Skeletal muscle satellite cell (primary cell): ENCODE measurements around the gene ITGA11.

Source experiments
- H3K27me3 ChIP-seq: 2 replicates; pipeline ENCODE4 v1.7.0; 2013; ENCODE audit warnings: low read length; ENCODE audit not compliant: control insufficient read depth, insufficient read depth
- H3K36me3 ChIP-seq: 2 replicates; pipeline ENCODE4 v1.7.0; 2013; ENCODE audit warnings: mild to moderate bottlenecking, control low read depth, low read length; ENCODE audit not compliant: insufficient read depth
- H3K4me1 ChIP-seq: 2 replicates; pipeline ENCODE4 v1.7.0; 2013; ENCODE audit warnings: low read length; ENCODE audit not compliant: control insufficient read depth, insufficient read depth
- H3K4me2 ChIP-seq: 2 replicates; pipeline ENCODE4 v1.7.0; 2013; ENCODE audit warnings: mild to moderate bottlenecking, low read length
- H3K4me3 ChIP-seq: 2 replicates; pipeline ENCODE4 v1.7.0; 2013; ENCODE audit warnings: low read length
- H3K9ac ChIP-seq: 2 replicates; pipeline ENCODE4 v1.7.0; 2013; ENCODE audit warnings: mild to moderate bottlenecking, low read depth, low read length, moderate library complexity
- H3K9me3 ChIP-seq: replicated peaks from 2 replicates; pipeline ENCODE4 v1.7.0; 2013; ENCODE audit warnings: mild to moderate bottlenecking, control low read depth, low read length

ITGA11 gene

DNA sequence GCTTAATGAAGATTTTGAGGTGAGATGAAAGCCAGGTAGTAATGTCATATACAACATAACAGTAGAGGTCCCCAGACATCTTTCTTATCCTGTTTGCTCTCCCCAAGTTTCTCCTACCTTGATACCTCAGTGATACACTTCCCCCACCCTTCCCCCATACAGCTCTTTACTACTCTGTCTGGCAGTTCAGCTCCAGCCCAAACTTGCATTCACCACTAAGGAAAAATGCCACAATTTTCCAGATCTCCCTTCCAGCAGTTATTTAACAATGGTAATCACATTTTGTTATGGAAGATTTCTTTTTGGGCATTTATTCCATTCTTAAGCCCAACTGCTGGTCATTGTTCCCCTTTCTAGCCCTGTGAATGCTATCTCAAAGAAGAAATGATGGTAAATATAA lies 34.9 kb upstream of the ITGA11 start:
- H3K4me1 ChIP-seq = peaks cover 19% of the 10 kb centered on the region
- H3K4me3 ChIP-seq = no peak overlapping the region
- no peaks in the 10 kb centered on the region for H3K9me3 ChIP-seq
- H3K27me3 ChIP-seq = peaks cover 27% of the 10 kb centered on the region
- no peak overlapping the region for H3K9ac ChIP-seq
- H3K36me3 ChIP-seq = no peaks in the 10 kb centered on the region
- H3K4me2 ChIP-seq = no peak overlapping the region

DNA sequence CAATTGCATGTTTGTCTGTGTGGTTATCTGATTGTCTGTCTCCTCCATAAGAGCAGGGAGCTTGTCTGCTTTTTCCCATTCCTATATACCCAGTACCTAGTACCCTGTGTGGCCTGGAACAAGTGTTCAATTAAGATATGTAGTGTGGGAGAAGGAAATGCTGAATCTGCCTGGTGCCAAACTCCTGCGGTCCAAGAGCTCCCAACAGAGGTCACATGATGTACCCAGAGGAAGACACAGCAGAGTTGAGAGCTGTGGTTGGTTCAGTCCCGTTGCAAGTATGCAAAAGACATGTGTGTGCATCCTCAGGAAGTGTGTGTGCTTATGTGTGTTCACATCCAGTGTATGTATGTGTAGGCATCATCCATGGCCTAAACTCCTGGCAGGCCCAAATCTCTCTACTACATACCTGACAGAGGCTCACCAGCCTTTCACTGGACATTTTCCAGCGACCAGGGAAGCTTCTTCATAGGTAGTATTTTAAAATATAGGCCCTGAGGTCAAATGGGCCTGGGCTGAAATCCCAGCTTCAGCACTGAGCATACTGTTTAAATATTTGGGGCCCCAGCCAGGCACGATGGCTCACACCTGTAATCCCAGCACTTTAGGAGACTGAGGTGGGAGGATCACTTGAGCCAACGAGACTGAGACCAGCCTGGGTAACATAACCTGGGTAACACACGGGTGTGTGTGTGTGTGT lies 34.0 kb upstream of the ITGA11 start:
- H3K9ac ChIP-seq = no peak overlapping the region
- H3K9me3 ChIP-seq = no peaks in the 10 kb centered on the region
- H3K4me3 ChIP-seq = no peak overlapping the region
- H3K4me2 ChIP-seq = no peak overlapping the region
- peaks cover 19% of the 10 kb centered on the region for H3K4me1 ChIP-seq
- no peaks in the 10 kb centered on the region for H3K36me3 ChIP-seq
- H3K27me3 ChIP-seq = peaks cover 27% of the 10 kb centered on the region

DNA sequence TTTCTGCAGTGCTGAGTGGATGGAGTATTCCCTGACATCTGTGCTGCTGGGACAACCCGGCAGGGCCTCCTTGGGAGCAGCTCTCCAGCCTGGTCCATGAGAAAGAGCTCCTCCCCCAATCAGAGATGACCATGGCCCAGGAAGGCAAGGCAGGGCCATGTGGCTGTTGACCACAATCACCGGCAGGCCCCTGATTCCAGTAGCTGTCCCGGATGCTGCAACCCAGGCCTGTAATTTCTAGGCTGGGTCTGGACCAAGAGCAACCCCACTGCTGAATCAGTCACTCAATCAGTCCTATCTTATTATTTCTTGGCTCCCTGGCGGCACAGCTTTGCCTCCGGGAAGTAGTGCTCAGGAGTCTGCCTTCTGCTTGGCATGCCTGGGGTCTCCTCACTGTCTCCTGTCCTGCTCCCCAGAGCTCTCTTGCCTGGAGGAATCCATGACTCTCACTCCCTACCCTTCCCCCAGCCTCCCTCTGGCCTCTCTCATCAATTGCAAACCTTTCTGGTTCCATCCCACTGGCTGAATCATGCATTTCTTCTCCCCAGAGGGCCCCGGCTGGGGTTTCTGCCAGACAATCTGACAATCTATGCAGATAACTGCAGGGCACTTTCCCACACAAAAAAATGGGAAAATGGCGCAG lies 32.6 kb upstream of the ITGA11 start:
- no peaks in the 10 kb centered on the region for H3K9me3 ChIP-seq
- peaks cover 10% of the 10 kb centered on the region for H3K4me1 ChIP-seq
- no peak overlapping the region for H3K4me3 ChIP-seq
- no peaks in the 10 kb centered on the region for H3K36me3 ChIP-seq
- no peak overlapping the region for H3K4me2 ChIP-seq
- H3K9ac ChIP-seq = no peak overlapping the region
- H3K27me3 ChIP-seq = peaks cover 34% of the 10 kb centered on the region

DNA sequence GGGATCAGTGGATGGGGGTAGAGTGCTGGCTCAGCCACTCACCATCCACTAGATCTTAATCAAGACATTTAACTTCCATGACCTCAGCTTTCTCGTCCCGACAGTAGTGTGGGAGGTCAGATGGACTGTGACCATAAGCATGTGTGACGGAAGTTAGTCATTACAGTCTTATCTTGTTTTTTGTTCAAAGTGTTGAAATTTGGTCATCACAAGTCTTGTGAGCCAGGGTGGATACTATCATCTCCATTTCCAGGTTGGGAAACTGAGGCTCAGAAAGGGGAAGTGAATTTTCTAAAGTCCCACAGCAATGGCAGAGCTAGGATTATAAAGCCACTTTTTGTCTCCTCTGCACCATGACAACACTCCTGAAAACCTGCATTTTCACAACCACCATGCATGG lies 32.0 kb upstream of the ITGA11 start:
- Histone ChIP-seq H3K27me3 (peaks cover 37% of the 10 kb centered on the region), H3K4me3 (no peak overlapping the region), H3K4me1 (peaks cover 5% of the 10 kb centered on the region), H3K9me3 (no peaks in the 10 kb centered on the region), H3K4me2 (no peak overlapping the region), H3K9ac (no peak overlapping the region), H3K36me3 (no peaks in the 10 kb centered on the region)

DNA sequence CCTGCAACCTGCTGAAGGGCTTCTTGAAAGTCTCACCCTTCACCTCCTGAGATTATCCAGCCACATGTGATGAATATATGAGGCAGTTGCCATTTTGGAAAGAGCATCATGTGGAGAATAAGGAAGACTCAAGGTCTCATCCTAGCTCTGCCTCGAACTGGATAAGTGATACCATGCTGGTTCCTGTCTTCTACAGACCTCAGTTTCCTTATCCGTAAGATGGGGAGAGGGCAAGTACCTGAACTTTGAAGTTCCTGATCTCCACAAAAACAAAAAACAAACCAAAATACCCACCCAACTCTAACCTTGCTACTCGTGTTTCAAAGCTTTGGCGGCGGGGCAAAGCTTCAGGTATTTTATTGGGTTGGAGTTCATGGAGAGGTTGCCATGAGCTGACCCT lies 31.5 kb upstream of the ITGA11 start:
- no peaks in the 10 kb centered on the region for H3K9me3 ChIP-seq
- peaks cover 41% of the 10 kb centered on the region for H3K27me3 ChIP-seq
- H3K4me1 ChIP-seq = peaks cover 4% of the 10 kb centered on the region
- H3K36me3 ChIP-seq = no peaks in the 10 kb centered on the region
- no peak overlapping the region for H3K4me2 ChIP-seq
- H3K9ac ChIP-seq = no peak overlapping the region
- no peak overlapping the region for H3K4me3 ChIP-seq

DNA sequence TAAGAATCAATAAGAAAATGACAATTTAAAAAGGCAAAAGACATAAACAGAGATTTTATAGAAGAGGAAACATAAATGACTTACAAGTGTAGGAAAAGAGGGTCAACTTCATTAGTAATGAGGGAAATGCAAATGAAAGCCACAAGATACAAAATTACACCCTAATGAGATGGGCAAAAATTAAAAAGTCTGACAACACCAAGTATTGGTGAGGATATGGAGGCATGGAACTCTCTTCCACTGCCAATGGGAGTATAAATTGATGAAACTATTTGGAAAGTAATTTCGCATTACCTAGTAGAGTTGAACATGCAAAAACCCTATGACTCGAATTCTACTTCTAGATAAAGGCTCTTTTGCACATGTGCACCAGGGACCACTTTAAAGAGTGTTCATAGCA lies 28.2 kb upstream of the ITGA11 start:
- Histone ChIP-seq H3K4me2 (no peak overlapping the region), H3K4me3 (no peak overlapping the region), H3K27me3 (peaks cover 30% of the 10 kb centered on the region), H3K9me3 (no peaks in the 10 kb centered on the region), H3K9ac (no peak overlapping the region), H3K36me3 (no peaks in the 10 kb centered on the region), H3K4me1 (peaks cover 4% of the 10 kb centered on the region)

DNA sequence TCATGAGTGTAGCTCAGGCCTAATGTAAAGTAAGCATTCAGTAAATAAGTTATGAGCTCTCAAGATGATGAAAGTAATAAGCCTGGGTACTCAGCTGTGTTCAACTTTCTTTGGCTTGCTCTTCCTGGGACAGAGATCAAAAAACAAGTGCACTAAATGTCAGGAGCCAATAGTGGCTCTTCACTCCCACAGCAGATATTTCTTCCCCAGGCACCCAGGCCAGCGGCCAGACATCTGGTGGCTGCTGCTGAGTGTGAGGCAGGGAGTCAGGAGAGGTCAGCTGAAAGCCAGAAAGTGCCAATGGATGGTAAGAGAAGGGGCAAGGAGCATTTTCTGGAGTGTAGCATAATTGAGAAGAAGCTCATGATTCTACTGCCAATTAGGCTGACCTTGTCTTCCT lies 18.2 kb upstream of the ITGA11 start:
- Histone ChIP-seq H3K4me1 (no peaks in the 10 kb centered on the region), H3K36me3 (no peaks in the 10 kb centered on the region), H3K4me3 (no peak overlapping the region), H3K9me3 (no peaks in the 10 kb centered on the region), H3K27me3 (peaks cover 77% of the 10 kb centered on the region), H3K9ac (no peak overlapping the region), H3K4me2 (no peak overlapping the region)

DNA sequence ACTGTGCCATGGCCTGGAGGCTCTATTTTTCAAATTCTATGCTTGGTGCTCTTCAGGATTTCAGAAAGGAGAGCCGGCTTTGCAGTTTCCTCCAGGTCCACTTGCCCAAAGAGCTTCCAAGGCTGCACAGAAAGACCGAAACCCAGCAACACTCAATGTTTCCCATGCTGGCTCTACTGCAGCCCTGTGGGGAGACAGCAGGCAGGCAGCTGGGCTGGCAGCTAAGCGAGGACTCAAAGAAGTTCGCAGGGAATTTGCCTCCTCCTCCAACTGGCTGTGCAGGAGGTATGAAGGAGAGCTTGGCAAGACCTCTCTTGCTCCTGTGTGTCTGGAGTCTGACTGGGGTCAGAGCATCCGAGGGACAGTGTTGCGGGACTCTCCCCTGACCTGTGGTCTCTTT lies 17.4 kb upstream of the ITGA11 start:
- H3K27me3 ChIP-seq = peaks cover 71% of the 10 kb centered on the region
- no peaks in the 10 kb centered on the region for H3K9me3 ChIP-seq
- H3K9ac ChIP-seq = no peak overlapping the region
- H3K4me1 ChIP-seq = no peaks in the 10 kb centered on the region
- H3K36me3 ChIP-seq = no peaks in the 10 kb centered on the region
- no peak overlapping the region for H3K4me2 ChIP-seq
- H3K4me3 ChIP-seq = no peak overlapping the region

DNA sequence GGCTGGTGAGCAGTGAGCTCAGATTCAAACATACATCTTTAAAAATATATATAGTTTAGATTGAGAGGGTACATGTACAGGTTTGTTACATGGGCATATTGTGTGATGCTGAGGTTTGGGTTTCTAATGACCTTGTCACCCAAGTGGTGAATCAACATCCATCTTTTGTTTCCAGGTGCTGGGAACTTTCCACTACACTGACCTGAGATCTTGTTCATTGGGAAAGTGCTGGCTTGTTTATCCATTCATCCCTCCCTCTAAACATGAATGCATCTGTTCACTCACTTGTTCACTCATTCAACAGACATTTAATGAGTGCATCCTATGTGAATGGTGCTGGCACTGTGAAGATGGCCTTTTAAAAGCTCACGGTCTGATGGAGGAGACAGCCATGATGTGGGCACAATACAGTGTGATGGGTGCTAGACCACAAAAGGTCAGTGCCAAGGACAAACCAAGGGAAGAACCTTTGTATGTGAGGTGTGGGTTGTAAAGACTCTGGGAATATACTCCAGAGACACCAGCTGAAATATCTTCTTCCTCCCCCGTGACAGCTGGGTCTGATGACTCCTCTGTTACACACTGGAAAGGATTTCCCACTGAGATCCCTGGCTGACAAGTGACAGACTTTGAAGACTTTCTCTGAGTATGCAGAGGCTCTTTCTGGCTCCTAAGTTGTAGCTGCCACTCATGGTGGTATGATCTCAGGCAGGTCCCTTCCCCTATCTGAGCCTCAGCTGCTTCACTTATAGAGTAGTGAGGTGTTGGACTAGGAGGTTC lies 16.2 kb upstream of the ITGA11 start:
- Histone ChIP-seq H3K9ac (no peak overlapping the region), H3K4me1 (no peaks in the 10 kb centered on the region), H3K4me2 (no peak overlapping the region), H3K36me3 (no peaks in the 10 kb centered on the region), H3K27me3 (peaks cover 62% of the 10 kb centered on the region), H3K9me3 (no peaks in the 10 kb centered on the region), H3K4me3 (no peak overlapping the region)

DNA sequence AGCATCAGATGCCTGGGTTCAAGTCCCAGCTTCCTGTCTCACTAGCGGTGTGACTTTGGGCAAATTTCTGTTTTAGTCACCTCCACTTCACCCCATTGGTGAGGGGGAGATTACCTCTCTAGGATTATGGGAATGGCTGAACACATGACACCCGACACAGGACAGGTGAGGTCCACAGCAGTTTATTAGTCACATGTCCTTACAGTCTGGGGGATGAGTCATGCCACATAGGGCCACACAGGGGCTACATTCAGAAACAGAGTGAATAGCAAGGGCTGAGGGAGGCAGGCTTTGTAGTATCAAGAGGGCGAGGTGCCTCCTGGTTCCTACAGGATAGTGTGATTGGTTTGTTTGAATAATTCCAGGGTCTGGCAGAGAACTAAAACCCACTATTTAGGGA lies 15.2 kb upstream of the ITGA11 start:
- Histone ChIP-seq H3K4me1 (no peaks in the 10 kb centered on the region), H3K27me3 (peaks cover 62% of the 10 kb centered on the region), H3K36me3 (no peaks in the 10 kb centered on the region), H3K4me2 (no peak overlapping the region), H3K9ac (no peak overlapping the region), H3K4me3 (no peak overlapping the region), H3K9me3 (no peaks in the 10 kb centered on the region)

DNA sequence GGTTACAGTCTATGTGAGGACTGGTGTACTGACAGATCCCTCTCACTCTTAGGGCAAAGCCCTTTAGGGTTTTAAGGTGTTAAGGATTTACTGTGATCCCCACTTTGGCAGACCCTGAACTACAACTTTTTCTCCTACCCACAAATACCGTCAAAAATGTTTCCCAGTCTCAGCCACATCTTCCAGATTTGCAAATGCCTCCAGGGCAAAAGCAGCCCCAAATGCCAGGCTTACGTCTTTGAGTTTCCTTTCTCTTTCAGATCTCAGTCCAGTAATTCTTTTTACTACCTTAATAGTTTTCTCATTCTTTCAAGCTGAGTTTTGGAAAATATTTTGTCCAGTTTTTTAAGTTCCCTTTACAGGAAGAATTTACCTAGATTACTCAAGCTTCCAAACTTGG lies 13.4 kb upstream of the ITGA11 start:
- no peaks in the 10 kb centered on the region for H3K36me3 ChIP-seq
- H3K4me3 ChIP-seq = no peak overlapping the region
- peaks cover 57% of the 10 kb centered on the region for H3K27me3 ChIP-seq
- no peak overlapping the region for H3K4me2 ChIP-seq
- peaks cover 10% of the 10 kb centered on the region for H3K4me1 ChIP-seq
- H3K9ac ChIP-seq = no peak overlapping the region
- no peaks in the 10 kb centered on the region for H3K9me3 ChIP-seq
